Epidermal melanocyte (primary cell): ENCODE results near the gene KRT16.
"Not testable (repeated sequence)": the region's sequence is repeated elsewhere in the genome, so short reads cannot be mapped to it uniquely, and the experiment has no call there.

Experiments used
- DNase-seq: peaks from one replicate; pipeline ENCODE4 v3.0.0; 2011; ENCODE audit warnings: low spot score; ENCODE audit not compliant: insufficient read length

KRT16 gene

DNA sequence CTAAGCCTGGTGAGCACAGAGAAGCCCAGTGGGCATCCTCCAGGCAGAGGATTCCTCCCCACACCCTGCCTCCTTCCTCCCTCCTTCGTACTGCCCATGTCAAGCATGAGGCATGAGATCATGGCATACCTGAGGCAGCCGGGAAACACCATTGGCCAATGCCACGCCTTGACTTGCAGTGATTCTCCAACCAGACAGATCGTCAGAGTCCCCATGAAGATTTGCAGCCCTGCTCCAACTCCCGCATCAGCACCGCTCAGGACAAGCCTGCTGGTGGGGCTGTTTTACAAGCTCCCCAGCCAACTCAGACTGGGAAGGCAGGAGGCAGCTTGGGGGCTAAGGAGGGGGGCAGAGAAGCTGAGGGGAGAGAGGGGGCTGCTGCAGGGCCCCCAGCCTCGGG, 2.9 kb upstream of the KRT16 start:
- DNase-seq, result no peak

DNA sequence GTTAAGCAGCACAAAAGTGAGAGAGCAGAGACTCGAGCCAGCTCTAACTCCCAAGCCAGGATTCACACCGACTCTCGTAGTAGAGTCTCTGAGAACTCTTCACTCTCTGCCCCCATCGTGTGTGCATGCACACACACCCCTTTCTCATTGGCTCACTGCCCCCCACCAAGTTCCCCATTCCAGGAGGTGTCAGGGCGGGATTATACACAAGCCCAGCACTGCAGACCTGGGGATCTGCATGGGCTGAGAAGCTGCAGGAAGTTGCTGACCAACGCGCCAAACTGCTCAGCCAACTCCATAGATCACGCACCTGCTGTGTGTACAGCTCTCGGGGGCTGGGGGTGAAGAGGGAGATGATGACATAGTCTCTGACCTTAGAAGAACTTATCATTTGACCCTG, 2.2 kb upstream of the KRT16 start:
- DNase-seq, result not testable (repeated sequence)

GRCh38 chr17:41614098-41614497, 1.5 kb upstream of the KRT16 start:
- no peak for DNase-seq

DNA sequence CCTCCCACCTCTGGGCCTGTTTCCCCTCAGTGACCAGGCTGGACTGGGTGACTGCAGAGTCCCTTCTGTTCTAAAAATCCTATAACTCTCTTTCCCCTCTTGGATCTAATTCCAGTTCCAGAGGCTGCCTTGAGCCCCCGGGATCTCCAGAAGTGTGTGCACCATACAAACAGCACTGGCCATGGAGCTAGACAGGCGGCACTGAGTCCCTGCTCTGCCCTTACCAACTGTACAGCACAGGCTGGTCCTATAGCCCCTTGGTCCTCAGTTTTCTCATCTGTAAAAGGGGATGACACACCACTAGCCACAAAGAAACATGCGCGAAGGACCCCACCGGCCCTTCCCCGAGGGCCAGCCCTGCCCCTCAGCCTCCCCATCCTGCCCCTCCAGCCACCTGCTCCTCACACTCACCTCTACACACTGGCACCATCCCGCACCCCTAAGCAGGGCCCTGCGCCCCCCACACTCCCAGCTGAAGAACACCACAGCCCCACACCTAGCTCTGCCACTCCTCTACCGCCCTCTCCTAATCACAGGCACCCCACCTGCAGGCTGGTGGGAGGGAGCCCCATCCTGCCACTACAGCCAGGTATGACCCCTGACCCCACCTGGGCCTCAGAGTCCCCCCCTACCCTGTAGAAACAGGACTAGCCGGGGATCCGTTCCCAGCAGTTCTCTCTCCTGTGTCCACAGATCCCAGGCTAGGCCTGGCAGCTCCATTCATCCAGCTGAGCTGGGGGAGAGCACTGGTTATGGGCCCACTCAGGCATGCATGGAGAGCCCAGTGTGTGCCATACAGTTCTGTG, 913 bp upstream of the KRT16 start:
- DNase-seq, result no peak

DNA sequence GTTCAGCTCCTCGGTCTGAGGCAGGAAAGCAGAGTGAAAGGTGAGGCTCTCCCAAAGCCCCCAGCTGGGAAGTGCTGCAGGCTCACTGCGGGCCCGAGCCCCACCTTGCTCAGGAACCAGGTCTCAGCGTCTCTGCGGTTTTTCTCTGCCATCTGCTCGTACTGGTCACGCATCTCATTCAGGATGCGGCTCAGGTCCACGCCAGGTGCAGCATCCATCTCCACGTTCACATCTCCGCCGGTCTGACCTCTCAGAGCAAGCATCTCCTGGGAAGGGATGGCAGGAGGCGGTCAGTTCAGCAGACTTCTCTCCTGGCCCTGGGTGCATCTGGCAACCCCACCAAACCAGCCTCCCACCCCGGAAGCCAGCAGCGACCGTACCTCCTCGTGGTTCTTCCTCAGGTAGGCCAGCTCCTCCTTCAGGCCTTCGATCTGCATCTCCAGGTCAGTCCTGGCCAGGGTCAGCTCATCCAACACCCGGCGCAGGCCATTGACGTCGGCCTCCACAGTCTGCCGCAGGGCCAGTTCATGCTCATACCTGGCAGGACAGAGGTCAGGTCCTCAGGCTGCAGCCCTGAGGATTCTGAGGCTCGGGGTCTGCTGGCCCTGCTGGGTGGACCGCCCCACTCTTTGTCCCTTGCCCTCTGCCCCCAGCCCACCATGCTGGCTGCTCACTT, 1.5 kb downstream of the KRT16 start:
- no peak for DNase-seq

GRCh38 chr17:41610061-41610517, 2.5 kb downstream of the KRT16 start:
- DNase-seq, result not testable (repeated sequence)

- not testable (repeated sequence) for DNase-seq
Measured at GRCh38 chr17:41606930-41607329, 5.6 kb downstream of the KRT16 start.

DNA sequence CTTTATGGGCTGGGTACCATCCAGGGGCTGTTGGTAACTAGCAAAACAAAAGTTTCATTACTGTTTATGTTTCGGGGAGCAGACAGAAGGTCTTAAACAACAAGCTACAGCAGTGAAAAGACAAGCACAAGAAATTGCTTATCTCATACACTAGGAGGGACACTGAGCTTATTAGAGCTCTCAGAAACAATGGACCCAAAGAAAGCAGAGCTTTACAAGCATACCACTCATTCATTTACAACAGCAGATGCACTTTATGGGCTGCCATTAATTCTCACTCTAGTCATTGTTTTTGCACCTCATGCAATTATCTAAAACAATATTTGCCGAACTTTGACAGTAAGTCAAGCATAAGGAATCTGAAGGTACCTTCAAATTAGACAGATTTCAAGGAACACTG, 10.0 kb downstream of the KRT16 start:
- no peak for DNase-seq

DNA sequence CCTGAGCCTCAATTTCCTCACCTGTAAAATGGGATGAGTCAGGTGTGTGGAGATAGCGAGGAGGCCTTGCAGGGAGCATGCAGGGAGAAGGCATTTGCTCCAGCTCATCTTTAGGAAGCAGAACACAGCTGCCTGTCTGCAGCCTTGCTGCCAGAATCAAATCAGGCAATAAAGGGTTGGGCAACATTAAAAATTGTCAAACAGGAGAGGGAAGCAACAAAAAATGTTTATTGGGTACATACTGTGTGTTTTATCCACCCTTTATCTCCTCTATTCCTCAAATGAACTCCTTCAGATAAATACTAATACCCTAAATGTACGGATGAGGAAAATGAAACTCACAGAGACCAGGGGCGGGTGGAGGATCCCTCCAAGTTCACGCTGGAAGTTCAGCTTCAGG, 12.2 kb downstream of the KRT16 start:
- DNase-seq, result no peak

DNA sequence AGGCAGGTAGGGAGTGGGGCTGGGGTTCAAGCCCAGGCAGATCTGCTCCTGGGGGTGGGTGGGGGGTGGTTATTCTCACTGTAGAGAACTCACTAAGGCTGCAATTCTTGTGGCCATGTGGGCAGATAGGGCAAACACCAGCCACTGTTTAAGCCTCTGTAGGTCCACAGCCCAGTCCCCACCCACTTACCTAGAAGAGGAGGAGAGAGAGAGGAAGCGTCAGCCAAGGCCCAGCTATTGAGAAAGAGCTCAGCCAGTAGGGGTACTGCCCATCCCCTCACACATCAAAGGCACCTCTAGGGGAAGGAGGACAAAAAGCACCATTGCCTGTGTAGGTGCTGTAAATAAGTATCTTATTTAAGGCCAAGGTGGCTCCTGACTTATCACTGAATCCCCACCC, 12.9 kb downstream of the KRT16 start:
- no peak for DNase-seq

- DNase-seq, result no peak
Measured at GRCh38 chr17:41595585-41595984, 17.0 kb downstream of the KRT16 start.

DNA sequence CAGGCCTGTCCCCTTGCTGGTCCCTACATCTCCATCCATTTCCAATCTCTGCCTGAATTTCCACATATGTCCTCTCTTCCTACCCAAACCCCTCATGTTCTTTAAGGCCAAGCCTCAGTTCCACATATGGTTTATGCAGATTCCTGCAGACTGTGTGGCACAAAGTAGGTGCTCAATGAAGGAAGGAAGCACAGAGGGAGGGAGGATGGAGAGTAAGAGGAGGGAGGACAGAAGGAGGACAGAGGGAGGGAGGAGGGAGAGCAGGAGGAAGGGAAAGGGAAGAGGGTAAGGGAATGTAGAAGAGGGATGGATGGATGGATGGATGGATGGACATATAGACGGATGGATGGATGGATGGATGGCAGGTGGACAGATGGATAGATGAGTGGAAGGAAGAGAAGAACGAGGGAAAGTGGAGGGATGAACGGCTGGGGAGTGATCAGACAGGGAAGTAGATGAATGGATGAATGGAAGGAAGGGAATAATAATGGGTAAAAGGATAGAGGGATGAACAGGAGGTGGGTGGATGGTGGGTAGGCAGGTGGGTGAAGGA, 18.1 kb downstream of the KRT16 start:
- no peak for DNase-seq

DNA sequence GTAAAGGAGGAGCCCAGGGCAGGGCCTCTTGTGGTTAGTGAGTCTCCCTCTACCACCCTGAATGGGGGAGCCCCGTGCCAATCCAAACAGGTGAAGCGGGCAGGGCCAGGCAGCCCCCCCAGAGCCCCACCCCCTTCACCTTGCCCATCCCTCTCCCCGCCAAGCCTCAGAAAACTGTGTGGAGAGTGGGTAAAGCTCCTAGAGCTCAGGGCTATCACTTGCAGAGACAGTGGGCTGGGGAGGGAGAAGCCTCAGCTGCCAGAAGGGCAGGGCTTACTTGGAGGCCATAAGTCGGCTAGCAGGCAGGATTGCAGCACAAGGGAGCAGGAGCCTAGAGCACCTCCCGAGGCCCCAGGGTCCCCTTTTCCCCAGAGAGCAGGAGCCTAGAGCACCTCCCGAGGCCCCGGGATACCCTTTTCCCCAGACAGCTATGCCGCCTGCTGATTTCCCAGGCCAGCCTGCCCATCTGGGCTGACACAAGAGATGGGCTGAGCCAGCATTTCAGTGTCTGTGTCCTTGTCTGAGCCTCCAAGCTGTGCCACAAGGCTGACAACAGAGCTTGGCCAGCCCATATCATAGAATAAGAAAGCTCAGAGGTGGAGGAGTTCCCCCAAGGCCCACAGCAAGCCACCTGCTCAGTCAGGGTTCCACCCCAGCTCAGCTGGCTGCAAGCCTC, 19.1 kb downstream of the KRT16 start:
- DNase-seq, result no peak

DNA sequence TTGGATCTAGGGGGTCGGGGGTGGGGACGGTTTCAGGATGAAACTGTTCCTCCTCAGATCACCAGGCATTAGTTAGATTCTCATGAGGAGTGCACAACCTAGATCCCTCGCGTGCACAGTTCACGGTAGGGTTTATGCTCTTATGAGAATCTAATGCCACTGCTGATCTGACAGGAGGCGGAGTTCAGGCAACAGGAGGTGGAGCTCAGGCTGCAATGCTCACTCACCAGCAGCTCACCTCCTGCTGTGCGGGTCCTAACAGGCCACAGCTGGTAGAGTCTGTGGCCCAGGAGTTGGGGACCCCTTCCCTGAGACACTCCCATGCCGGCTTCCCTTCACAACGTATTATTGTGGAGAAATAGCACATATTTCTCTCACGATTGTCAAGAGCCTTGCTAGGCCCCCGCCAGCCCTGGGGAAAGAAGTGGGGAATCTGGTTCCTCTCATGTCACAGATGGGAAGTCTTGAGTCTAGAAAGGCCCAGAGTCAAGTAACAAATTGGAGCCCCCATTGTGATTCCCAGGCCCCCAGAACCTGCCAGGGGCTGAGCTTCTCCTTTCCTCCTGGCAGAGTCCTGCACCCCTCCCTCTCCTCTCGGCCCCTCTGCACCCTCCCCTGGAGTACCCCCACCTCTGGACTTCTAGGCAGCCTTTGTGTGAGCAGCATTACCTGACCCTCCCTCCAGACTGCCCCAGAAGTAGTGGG, 19.8 kb downstream of the KRT16 start:
- no peak for DNase-seq

DNA sequence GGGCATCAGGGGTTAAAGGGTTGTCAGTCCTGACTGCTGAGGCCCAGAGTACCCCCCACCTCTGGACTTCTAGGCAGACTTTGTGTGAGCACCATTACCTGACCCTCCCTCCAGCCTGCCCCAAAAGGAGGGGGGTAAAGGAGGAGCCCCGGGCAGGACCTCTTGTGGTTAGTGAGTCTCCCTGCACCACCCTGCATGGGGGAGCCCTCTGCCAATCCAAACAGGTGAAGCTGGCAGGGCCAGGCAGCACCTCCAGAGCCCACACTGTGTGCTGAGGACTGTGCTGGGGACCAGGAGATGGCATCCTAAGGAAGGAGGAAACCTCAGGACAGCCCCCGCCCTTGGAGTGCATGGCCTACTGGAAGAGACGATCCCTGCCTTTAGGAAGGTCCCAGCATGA, 23.3 kb downstream of the KRT16 start:
- no peak for DNase-seq

DNA sequence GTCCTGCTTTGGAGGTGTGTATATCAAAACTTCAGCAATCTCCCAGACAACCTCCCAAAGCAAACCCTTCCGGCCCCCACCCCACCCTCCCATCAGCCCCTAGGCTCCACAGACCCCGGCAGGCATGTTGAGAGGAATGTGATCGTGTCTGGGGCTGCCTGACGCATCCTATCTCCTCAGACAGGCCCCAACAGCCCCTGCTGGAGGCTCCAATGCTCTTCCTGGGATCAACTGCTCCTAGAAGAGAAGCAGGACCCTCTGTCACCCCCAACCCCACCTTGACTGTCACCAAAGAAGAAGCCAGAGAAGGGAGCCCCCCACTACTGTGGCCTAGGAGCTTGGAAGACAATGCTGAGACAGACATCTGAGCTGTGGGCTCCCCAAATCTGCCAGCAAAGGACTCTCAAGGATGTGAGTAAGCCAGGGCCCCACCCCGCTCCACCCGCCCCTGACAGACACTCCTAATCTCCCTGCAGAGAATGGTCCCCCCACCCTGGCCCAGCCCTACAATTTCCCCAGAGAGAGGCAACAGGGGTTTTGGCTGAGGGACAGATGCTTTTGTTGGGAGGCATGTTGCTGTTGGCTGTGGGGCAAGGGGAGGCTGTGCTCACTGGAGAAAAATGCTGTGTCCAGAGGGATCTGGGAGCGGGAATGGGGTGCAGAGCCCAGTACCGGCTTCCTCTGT, 24.3 kb downstream of the KRT16 start:
- no peak for DNase-seq

GRCh38 chr17:41586863-41587495, 25.6 kb downstream of the KRT16 start, which contains the start of gene KRT14:
Gene KRT14 (minus strand): TSS chr17:41586895. CDS start chr17:41586834, 61 bp downstream.
- DNase-seq, result no peak

GRCh38 chr17:41585301-41586056, 27.1 kb downstream of the KRT16 start:
- DNase-seq, result no peak

DNA sequence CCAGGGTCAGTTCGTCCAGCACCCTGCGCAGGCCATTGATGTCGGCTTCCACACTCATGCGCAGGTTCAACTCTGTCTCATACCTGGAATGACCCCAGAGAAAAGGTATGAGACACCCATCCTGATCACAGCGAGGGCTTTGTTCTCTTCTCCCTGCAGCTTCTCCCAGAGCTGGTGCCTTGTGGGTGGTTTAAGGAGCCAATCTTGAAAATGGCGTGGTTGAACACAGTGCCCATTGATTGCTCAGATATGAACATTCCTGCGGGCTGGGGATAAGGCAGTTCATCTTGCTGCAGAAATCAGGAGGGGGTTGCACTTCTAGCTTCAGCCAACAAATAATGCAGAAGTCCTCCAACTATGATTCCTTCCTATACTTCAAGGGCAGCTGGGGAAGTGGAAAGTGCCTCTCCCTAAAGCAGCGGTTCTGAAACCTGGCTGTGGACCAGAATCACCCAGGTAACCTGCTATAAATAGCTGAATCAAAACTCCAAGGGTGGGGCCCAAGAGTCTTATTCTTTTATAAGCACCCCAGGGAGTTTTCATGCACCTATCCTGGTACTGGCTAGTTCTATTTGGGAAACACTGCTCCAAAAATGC, 28.1 kb downstream of the KRT16 start:
- DNase-seq, result not testable (repeated sequence)
